A549 treated with dexamethasone at 1 μM for 4 hours (cell line): ENCODE measurements around the gene SLX1A. TPM values are rescaled to one million over a fixed set of nuclear protein-coding genes. Genes with fewer than 3 reads are reported as not detected.

ENCODE experiments used
- total RNA-seq: library from RNA; stranded (reverse); fragments of 200-300 nt; extraction: Qiagen RNA extraction; gene quantifications from 5 replicates; pipeline ENCODE4 v1.2.3, GENCODE V29; 2022

SLX1A gene
- total RNA-seq: 3.4 to 20.4 TPM (median 6.7 TPM) in 5 replicates

GRCh38 chr16:30193615-30194014 lies at the start of gene SLX1A, which contains the start of gene BOLA2B:
SLX1A (plus strand) TSS chr16:30193875; CDS start chr16:30194085, 210 bp downstream.
BOLA2B (minus strand) TSS chr16:30193666; CDS start chr16:30193595, 71 bp downstream.

GRCh38 chr16:30183233-30184095 lies 10.2 kb upstream of the SLX1A start, which contains the start of gene CORO1A:
CORO1A (plus strand) TSS chr16:30183602; CDS start chr16:30185210, 1,608 bp downstream.

GRCh38 chr16:30199049-30199448 lies 5.4 kb downstream of the SLX1A start, which contains the start of gene SULT1A3:
SULT1A3 (plus strand) TSS chr16:30199255; CDS start chr16:30200729, 1,474 bp downstream.

Other genes with a start within 250 kb of the SLX1A start
- gene TMEM219, start 231.8 kb upstream of the SLX1A start, total RNA-seq: 89.3 to 94.5 TPM (median 91.1 TPM) in 5 replicates
- 20.5 to 33.5 TPM (median 31.0 TPM) in 5 replicates for gene TAOK2, start 220.0 kb upstream of the SLX1A start, total RNA-seq
- gene HIRIP3, start 198.3 kb upstream of the SLX1A start, total RNA-seq: 14.7 to 16.6 TPM (median 15.4 TPM) in 5 replicates
- gene INO80E, start 197.6 kb upstream of the SLX1A start, total RNA-seq: 112 to 117 TPM (median 114 TPM) in 5 replicates
- 1.5 to 2.4 TPM (median 1.9 TPM) in 5 replicates for gene DOC2A, start 182.8 kb upstream of the SLX1A start, total RNA-seq
- gene C16orf92, start 170.7 kb upstream of the SLX1A start, total RNA-seq: not detected in 5 replicates
- 0.14 to 0.31 TPM (median 0.22 TPM) in 5 replicates for gene TLCD3B, start 162.6 kb upstream of the SLX1A start, total RNA-seq
- 1,418 to 1,815 TPM (median 1,742 TPM) in 5 replicates for gene ALDOA, start 128.1 kb upstream of the SLX1A start, total RNA-seq
- gene PPP4C, start 117.9 kb upstream of the SLX1A start, total RNA-seq: 114 to 146 TPM (median 142 TPM) in 5 replicates
- 0.12 to 0.42 TPM (median 0.29 TPM) in 5 replicates for gene TBX6, start 102.0 kb upstream of the SLX1A start, total RNA-seq
- 4.7 to 8.8 TPM (median 7.5 TPM) in 5 replicates for gene YPEL3, start 97.7 kb upstream of the SLX1A start, total RNA-seq
- 1.1 to 1.7 TPM (median 1.2 TPM) in 5 replicates for gene GDPD3, start 80.3 kb upstream of the SLX1A start, total RNA-seq
- 34.5 to 37.6 TPM (median 36.5 TPM) in 5 replicates for gene MAPK3, start 70.7 kb upstream of the SLX1A start, total RNA-seq
- 2.0 to 3.3 TPM (median 3.0 TPM) in 5 replicates for gene CORO1A, start 10.3 kb upstream of the SLX1A start, total RNA-seq
- gene BOLA2B, start 209 bp upstream of the SLX1A start, total RNA-seq: 145 to 190 TPM (median 152 TPM) in 5 replicates
- gene SULT1A3, start 5.4 kb downstream of the SLX1A start, total RNA-seq: 3.1 to 8.8 TPM (median 5.6 TPM) in 5 replicates
- gene NPIPB13, start 54.6 kb downstream of the SLX1A start, total RNA-seq: 1.7 to 3.4 TPM (median 2.9 TPM) in 5 replicates
- gene CD2BP2, start 161.4 kb downstream of the SLX1A start, total RNA-seq: 63.4 to 68.7 TPM (median 64.9 TPM) in 5 replicates
- 19.6 to 32.4 TPM (median 31.4 TPM) in 5 replicates for gene TBC1D10B, start 176.6 kb downstream of the SLX1A start, total RNA-seq
- 0.41 to 0.97 TPM (median 0.53 TPM) in 3 of 5 replicates, not detected in the others for gene MYL11, start 180.9 kb downstream of the SLX1A start, total RNA-seq
- 0.87 to 2.8 TPM (median 2.3 TPM) in 5 replicates for gene SEPTIN1, start 188.7 kb downstream of the SLX1A start, total RNA-seq
- 11.5 to 13.9 TPM (median 13.3 TPM) in 5 replicates for gene ZNF48, start 201.5 kb downstream of the SLX1A start, total RNA-seq
- 3.2 to 4.3 TPM (median 4.2 TPM) in 5 replicates for gene ZNF771, start 213.7 kb downstream of the SLX1A start, total RNA-seq
- gene DCTPP1, start 236.2 kb downstream of the SLX1A start, total RNA-seq: 98.5 to 114 TPM (median 109 TPM) in 5 replicates